NCI-H1092 treated with DMSO at 0.1 percent for 48 hours (cell line): ENCODE data around the gene SF3B2.
"Not testable (repeated sequence)": the region's sequence is repeated elsewhere in the genome, so short reads cannot be mapped to it uniquely, and the experiment has no call there.

Experiments used
- DNase-seq: peaks from one replicate; lab custom pipeline; 2025; lab: John Stamatoyannopoulos, UW

Gene SF3B2, protein sequence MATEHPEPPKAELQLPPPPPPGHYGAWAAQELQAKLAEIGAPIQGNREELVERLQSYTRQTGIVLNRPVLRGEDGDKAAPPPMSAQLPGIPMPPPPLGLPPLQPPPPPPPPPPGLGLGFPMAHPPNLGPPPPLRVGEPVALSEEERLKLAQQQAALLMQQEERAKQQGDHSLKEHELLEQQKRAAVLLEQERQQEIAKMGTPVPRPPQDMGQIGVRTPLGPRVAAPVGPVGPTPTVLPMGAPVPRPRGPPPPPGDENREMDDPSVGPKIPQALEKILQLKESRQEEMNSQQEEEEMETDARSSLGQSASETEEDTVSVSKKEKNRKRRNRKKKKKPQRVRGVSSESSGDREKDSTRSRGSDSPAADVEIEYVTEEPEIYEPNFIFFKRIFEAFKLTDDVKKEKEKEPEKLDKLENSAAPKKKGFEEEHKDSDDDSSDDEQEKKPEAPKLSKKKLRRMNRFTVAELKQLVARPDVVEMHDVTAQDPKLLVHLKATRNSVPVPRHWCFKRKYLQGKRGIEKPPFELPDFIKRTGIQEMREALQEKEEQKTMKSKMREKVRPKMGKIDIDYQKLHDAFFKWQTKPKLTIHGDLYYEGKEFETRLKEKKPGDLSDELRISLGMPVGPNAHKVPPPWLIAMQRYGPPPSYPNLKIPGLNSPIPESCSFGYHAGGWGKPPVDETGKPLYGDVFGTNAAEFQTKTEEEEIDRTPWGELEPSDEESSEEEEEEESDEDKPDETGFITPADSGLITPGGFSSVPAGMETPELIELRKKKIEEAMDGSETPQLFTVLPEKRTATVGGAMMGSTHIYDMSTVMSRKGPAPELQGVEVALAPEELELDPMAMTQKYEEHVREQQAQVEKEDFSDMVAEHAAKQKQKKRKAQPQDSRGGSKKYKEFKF

GRCh38 chr11:66051766-66052663, at the start of gene SF3B2:
TSS of gene SF3B2 (plus strand) at chr11:66052364. CDS start at chr11:66052385, 21 bp downstream.
- DNase-seq: peak; percentile 99

- peak; percentile 70 for DNase-seq
These were observed 49.4 kb upstream of the SF3B2 start for GRCh38 chr11:66002648-66003225.

DNA sequence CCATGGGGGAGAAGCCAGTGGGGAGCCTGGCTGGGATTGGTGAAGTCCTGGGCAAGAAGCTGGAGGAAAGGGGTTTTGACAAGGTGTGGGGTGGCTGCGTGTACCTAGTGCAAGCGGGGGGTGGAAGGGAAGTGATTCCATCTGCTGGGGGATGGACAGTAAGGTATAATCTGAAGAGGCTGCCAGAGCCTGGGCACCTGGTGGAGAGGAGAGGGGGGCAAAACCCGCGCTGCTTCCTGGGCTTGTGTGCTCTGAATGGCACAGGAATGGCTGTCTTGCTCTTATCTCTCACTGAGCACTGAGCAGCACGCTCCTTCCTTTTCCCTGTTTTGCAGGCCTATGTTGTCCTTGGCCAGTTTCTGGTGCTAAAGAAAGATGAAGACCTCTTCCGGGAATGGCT, 48.9 kb upstream of the SF3B2 start:
- no peak for DNase-seq

GRCh38 chr11:66004186-66004585, 48.0 kb upstream of the SF3B2 start:
- no peak for DNase-seq

DNA sequence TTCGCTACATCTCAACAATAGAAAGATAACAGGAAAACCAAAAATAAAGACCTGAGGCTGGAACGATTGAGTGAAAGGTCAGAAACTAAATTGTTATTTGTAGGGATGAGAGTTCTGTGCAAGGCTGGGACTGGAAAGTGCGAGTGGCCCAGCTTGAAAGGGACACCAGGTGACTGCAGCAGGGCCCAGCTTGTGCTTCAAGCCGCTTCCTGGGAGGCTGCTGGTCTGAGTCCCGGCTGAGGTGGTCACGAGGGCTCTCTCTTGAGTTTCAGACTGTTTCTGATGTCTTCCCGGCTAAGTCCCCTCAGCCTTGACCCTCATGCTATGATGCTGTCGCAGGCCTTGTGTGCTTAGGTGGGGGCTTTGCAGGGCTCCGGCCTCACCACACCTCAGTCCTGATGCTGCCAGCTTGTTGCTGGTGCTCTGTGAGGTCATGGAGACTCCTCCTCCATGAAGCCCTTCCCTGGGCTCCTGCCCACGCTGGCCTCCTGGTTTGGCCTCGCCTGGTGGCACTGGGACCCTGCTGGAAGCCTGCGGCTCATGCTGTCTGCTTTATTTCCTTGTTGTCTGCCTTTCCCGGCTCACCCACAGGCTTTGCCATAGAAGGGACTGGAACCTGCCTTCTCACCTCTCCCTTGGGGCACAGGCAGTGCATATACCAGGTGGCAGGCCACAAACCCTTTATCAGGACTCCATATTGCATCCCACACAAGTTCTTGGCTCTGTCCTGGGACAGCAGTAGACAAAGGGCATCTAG, 45.9 kb upstream of the SF3B2 start:
- no peak for DNase-seq

DNA sequence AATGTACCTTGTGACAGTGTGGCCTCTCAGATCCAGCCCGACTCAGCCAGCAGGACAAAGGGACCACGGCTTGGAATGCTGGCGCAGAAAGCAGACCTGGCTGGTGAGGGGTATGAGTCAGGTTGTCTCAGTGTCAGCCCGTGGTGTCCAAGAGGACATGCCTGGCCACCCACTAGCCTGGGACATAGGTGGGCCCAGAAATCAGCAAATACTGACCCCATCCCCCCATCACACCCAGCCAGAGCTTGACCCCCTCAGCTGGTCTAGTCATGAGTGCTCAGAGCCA, 45.3 kb upstream of the SF3B2 start:
- no peak for DNase-seq

DNA sequence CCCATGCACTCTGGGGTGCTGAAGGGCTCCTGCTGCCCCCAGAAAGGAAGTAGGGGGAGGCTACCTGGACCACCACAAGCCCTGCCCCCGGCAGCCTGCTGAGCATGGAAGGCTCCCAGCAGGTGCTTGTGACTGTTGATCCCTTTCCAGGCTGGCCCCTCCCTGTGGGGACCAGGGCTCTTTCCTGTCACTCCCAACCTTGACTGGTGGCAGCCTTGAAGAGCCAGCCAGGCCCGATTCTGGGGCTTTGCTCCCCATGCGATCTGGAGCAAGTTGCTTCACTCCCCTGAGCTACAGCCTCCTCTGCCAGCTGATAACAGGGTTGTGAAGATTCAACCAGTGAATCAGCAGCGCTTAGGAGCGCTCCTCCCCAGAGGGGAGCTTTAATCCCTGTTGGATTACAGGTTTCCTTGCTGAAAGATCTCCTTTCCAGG, 44.9 kb upstream of the SF3B2 start:
- no peak for DNase-seq

DNA sequence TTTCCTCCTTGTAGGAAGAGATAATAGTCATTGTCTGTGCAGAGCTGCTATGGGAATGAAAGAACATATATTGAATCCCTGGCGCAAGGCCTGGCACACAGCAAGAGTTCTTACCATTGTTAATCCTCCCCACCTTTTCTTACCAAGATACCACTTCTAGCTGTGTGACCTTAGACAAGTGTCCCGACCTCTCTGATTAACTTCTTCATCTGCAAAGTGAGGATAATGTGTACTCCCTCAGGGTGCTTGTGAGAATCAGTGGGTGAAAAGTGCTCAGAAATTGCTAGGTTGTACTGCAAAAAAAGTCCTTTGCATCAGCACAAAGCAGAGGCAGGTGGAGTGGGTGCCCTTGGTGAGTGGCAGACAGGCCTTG, 44.1 kb upstream of the SF3B2 start:
- no peak for DNase-seq

DNA sequence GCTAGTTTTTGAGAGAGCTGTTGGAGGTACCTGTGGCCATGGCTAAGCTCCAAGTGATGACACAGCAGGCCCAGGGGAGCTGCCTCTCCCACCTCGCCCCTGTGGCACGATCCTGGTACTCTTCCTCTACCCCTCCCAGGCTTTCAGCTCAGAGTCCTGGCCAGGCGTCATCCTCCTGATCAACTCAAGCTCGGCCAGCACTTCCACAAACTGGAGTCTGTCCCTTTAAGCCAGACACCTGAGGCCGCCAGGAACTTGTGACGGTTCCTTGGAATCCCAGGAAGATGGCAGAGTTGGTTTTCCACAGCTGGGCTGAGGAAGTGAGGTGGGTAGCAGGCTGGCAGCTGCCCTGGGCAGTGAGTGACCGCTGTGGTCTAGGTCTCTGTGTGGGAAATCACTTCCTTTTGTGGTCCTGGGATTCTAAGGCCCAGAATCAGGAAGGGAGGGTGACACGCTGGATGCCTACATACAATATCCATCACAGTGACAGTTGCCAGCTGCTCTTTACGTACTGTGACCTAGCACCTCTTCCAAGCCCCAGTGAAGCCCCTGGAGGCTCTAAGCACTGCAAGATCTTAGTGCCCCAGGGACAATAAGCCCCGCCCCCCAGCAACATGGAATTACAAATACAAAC, 43.6 kb upstream of the SF3B2 start:
- no peak for DNase-seq

DNA sequence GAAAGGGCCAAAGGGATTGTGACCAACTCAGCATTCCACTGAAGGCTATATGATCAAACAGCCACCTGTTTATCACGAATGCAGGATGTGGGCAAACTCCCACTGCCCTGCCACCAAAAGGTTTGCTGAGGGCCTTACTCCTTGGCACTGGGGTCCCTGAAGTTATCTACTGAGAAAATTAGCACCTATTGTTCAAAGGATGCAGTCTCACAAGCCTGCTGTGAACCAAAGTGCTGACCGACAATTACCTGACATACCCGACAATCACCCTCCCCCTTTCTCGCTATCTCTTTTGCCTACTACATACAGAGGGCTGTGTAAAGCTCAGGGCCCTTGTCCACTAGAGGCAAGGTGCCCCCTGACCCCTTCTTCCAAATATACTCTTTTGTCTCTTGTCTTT, 42.1 kb upstream of the SF3B2 start:
- DNase-seq: not testable (repeated sequence)

GRCh38 chr11:66011239-66011784, 40.9 kb upstream of the SF3B2 start:
- DNase-seq: no peak

DNA sequence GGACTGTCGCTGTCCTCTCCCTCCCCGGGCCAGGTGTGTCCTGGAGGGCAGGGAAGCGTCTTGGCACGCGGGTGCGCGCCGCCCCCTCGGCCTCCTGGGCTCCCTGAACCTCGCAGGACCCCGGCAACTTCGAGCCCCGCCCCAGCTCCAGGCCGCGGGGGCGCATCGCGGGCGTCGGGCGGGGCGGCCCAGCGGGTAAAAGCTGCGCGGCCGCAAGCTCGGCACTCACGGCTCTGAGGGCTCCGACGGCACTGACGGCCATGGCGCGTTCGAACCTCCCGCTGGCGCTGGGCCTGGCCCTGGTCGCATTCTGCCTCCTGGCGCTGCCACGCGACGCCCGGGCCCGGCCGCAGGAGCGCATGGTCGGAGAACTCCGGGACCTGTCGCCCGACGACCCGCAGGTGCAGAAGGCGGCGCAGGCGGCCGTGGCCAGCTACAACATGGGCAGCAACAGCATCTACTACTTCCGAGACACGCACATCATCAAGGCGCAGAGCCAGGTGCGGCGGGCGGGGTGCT, 40.3 kb upstream of the SF3B2 start, which contains the start of gene CST6:
CST6 (plus strand) TSS at position 224 of the 519 bp plus-strand sequence; CDS start at position 261, 37 bp downstream.
- DNase-seq: no peak

DNA sequence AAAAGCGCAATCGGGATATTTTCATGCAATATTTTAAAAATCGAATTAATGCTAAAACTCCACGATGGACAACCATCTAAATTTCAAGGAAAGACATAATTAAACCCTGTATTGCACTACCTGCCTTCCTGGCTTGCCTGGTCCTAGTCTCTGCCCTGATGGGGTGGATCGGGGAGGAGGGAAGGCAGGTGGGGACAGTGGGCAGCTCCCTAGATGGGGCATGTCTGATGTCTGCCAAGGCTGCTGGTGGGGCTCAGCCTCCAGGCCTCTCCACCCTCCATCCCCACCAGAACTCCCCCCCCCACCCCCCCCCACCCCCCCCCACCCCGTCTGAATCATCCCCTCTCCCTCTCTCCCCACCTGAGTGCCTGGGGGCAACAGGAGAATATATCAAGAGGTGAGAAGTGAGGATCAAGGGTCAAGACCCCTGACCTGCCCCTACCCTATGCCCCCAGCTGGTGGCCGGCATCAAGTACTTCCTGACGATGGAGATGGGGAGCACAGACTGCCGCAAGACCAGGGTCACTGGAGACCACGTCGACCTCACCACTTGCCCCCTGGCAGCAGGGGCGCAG, 39.7 kb upstream of the SF3B2 start:
- no peak for DNase-seq

GRCh38 chr11:66012946-66013761, 39.0 kb upstream of the SF3B2 start:
- no peak for DNase-seq

- DNase-seq: no peak
These were observed 38.4 kb upstream of the SF3B2 start for GRCh38 chr11:66013762-66014100.

DNA sequence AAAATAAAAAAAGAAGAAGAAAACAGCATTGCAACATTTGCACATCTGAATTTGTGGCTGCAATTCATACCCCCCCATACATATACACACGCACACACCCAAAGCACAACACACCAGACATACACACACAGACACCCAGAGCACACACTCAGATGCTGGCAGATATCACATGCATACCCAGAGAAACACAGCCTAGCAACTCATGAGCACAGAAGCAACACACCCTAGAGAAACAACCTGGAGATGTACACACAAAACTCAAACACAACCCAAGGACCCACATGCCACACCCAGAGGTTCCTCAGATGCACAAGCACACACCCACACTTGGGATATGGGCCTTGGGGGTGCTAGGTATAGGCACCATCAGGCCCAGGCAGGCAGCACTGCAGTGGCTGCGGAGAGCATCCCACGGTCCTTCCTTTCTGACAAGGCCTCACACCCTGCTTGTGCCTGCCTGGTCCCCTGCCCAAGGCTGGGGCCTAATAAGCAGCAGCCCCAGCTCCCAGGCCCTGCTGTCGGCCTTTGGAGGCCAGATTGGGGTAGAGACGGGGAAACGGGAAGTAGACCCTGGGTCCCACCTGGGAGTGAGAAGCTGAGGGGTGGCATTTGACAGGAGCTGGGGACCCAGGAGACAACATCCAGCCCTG, 37.2 kb upstream of the SF3B2 start:
- no peak for DNase-seq

- no peak for DNase-seq
These were observed 36.7 kb upstream of the SF3B2 start for GRCh38 chr11:66015454-66015881.
